GM12892 (cell line): ENCODE measurements around the gene MPLKIP.

Source experiments
- POLR2A ChIP-seq: IDR thresholded peaks from 2 replicates; pipeline ENCODE4 v1.6.1; 2011; ENCODE audit warnings: low read depth, low read length, control low read depth
- POLR2AphosphoS5 ChIP-seq: IDR thresholded peaks from 2 replicates; pipeline ENCODE4 v1.6.1; 2011; ENCODE audit warnings: low read depth, low read length, control low read depth
- TAF1 ChIP-seq: IDR thresholded peaks from 2 replicates; pipeline ENCODE4 v1.6.1; 2011; ENCODE audit warnings: low read depth, mild to moderate bottlenecking, control low read depth, low read length, borderline replicate concordance

DNA sequence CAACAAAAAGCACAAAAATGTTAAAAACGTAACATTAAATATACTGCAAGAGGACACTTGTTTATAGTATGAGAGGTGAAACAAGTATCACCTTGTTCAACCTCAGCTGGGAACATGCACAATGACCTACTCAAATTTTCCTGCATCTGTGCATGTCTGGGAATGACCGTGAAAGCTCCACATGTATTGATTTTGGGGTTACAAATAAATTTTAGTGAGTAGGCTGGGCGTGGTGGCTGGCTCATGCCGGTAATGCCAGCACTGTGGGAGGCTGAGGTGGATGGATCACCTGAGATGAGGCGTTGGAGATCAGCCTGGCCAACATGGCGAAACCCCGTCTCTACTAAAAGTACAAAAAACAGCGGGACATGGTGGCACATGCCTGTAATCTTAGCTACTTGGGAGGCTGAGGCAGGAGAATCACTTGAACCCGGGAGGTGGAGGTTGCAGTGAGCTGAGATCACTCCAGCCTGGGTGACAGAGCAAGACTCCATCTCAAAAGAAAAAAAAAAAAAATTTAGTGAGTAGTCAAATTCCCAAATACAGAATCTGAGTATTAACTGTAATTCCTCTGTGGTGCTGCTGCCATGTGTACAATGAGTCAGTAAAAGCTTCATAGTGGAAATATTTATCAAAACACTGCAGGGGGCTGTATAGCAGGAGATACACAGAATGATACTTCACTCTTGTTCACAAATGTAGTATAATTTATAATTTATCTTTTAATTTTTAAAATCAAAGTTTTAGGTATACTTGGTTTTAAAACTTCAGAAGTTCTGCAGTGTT is 41.5 kb upstream of the MPLKIP start:
- TF ChIP-seq POLR2A (no peak), TAF1 (no peak), POLR2AphosphoS5 (no peak)
